Measurements from ENCODE around the gene APOD.

- no peak for TF ChIP-seq CTCF (IDR thresholded peaks at IDR 0.05)
- TF ChIP-seq REST (IDR thresholded peaks at IDR 0.05; ENCODE audit: insufficient read depth in 1 of 2, low read depth in 2 of 2, low read length in 1 of 2) = no peak
- TF ChIP-seq POLR2AphosphoS5 (IDR thresholded peaks at IDR 0.05; ENCODE audit: low read depth, low read length) = no peak
- no peak for TF ChIP-seq TCF7L2 (IDR thresholded peaks at IDR 0.05; ENCODE audit: low read depth, low read length)
- no peak for TF ChIP-seq SIN3A (IDR thresholded peaks at IDR 0.05; ENCODE audit: borderline replicate concordance, insufficient read depth, low read depth, low read length)
These were observed 9.9 kb downstream of the APOD start for GRCh38 chr3:195573611-195574496.

All from Panc1 (cell line).